GM19023 (cell line): Measurements from ENCODE around the gene OR1F1.

Experiments used
- ATAC-seq: cut with Tn5 transposase; IDR thresholded peaks from one replicate; pipeline ENCODE4 v1.9.1; 2021; ENCODE audit warnings: mild to moderate bottlenecking, moderate library complexity; ENCODE audit not compliant: unreplicated experiment

Gene OR1F1

DNA sequence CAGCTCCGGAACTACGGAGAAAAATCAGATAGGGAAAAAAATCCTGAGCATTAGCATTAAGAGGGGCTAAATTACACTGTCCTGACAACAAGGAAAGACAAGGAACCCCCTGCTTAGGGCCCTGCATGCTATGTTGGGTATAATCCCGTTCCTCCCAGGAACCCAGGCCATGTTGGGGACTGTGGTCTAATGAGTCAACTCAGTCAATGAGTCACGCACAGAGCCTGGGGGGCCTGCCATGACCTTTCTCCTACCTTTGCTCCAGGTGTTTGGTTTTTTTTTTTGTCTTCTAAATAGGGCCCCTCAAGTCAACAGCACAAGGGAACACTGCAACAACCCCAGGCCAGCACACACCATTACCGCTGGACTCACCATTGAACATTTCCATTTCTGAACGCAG lies 55.9 kb downstream of the OR1F1 start:
- no peak for ATAC-seq

DNA sequence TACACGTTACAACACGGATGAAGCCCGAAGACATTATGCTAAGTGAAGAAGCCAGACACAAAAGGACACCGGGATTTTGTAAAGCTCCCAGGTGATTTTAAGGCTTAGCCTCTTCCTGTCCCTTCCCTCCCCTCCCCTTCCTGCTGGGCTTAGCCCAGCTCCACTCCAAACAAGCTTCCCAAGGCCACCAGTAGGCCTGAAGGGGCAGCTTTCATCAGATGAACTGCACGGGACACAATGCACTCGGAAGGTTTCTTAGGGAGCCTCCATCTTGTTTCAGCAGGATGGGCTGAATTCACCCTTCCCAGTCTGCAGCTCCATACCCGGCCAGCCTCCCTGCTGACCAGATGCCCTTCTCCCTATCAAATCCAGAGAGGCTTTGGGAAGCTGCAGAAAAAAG lies 58.0 kb downstream of the OR1F1 start:
- no peak for ATAC-seq

DNA sequence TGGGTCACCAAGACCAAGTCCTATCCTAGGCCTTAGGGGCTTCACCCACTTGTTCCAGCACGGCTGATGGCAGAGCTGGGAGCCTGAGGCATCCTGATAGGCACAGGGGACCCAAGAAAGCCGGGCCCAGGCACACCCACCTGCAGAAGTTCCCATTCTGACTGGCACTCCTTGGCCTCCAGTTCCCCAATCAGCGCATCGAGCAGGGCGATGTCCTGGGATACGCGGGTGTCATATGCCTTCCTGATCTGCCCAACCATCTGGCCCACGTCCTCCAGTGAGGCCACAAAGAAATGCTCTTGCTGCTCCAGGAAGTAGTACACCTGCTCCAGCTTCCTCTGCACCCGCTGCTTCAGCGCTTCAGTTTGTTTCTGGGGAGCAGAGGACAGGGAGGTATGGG lies 58.9 kb downstream of the OR1F1 start:
- ATAC-seq: no peak

DNA sequence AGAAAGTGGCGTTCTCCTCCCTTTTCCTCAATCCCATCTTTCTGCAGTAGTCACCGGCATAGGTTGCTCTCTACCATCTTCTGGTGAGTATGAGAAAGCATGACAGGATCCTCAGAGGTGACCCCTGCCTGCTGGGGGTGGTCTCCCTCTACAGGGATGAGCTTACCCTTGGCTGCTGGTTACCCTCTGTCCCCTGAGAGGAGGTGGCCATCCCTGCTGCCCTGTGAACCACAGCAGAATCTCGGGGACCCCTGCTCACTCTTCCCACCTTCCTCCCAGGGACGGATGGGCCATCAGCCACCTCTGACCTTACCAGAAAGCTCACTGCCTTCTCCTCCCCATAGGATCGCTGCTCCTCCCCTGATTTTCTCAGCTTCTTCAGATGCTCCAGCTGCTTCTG lies 60.6 kb downstream of the OR1F1 start:
- ATAC-seq: no peak

DNA sequence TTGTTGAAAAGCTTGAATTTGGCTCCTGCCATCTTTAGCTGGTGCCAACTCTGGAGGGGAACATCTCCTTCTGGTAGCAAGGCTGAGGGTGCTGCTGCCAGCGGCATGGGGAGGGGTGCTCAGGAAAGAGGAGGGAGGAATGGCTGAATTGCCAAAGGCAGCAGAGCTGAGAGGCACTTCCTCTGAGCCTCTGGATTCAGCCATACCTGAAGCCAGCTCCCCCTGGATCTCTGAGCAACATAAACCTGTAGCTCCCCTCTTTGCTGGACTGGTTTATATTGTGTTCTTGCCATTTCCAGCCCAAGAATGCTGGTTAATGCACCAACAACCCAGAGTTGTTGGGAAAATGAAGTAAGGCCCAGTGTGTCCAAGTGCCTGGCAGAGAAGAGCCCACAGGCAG lies 61.0 kb downstream of the OR1F1 start:
- no peak for ATAC-seq

DNA sequence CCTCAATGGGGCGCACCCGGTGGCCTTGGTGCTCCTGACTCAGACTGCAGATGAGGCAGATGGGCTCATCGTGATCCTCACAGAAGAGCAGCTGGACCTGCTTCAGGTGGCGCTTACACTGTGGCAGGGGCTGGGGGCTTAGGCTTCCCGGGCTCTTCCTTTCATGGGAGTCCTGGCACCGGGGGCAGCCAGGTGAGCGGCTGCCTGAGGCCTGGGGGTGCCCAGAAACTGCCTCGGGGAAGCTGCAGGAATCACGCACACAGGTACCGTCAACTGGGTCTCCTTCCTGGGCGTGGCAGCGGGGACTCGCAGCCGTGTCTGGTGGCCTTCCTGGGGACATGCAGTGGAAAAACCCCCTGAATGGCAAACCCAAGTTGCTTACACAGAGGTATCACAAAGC lies 61.4 kb downstream of the OR1F1 start:
- ATAC-seq: no peak

DNA sequence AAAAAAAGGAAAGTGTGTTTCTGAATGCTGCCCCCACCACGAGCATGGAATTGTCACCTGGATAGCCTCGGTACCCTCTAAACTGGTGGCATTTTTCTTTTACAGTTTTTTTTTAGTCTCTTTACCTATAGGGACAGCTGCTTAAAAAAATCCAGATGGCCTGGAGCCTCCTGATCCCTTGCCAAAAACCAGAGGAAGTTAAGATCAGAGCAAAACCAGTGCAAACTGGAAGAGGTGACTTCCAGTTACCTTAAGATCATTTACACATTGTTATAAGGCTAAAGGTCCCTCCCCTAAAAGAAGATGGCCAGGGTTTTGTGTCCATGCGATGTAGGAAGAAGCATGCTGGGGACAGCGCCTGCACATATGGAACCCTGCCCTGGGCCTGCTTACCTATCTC lies 65.0 kb downstream of the OR1F1 start:
- no peak for ATAC-seq

DNA sequence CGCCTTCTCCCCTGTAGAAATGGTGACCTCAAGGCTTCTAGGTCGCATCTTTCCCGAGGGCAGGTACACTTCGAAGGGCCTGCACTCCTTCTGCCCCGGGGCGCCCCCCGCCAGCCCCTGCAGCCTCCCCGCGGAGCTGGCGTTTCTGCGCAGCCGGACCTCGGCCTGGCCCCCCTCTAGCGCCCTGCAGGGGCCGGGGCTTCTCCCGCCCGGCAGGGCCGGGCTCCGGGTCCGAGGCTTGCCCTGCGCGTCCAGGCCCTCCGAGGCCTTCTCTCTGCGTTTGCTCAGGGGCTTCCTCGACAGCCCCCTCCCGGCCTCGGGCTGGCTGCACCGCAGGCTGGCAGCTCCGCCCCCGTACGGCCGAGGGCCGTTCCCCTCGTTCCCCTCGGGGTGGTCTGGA lies 66.3 kb downstream of the OR1F1 start:
- ATAC-seq: no peak
